Fibroblast of skin of abdomen (primary cell): ENCODE data around the gene FFAR4.

Experiments used
- DNase-seq: peaks from one replicate; pipeline ENCODE4 v3.0.0-alpha.2; 2013

FFAR4 gene

GRCh38 chr10:93600446-93601145 is 34.1 kb downstream of the FFAR4 start:
- peak; percentile 23 for DNase-seq

- no peak for DNase-seq
Observed at GRCh38 chr10:93601146-93601773, 34.8 kb downstream of the FFAR4 start, which contains the start of gene RBP4. RBP4 (minus strand) TSS chr10:93601235; CDS start chr10:93601028, 207 bp downstream.

GRCh38 chr10:93601774-93602162 is 35.3 kb downstream of the FFAR4 start:
- no peak for DNase-seq

GRCh38 chr10:93603023-93603422 is 36.6 kb downstream of the FFAR4 start:
- DNase-seq: no peak

- no peak for DNase-seq
Observed at GRCh38 chr10:93604146-93604545, 37.7 kb downstream of the FFAR4 start.

- no peak for DNase-seq
Observed at GRCh38 chr10:93608421-93608820, 42.0 kb downstream of the FFAR4 start.

- no peak for DNase-seq
Observed at GRCh38 chr10:93612311-93612710, 45.8 kb downstream of the FFAR4 start, which contains the start of gene PDE6C. PDE6C (plus strand) TSS chr10:93612537; CDS start chr10:93612726, 189 bp downstream.

GRCh38 chr10:93613126-93613525 is 46.7 kb downstream of the FFAR4 start:
- no peak for DNase-seq

- DNase-seq: no peak
Observed at GRCh38 chr10:93614101-93614825, 47.8 kb downstream of the FFAR4 start.

- DNase-seq: no peak
Observed at GRCh38 chr10:93615576-93616235, 49.2 kb downstream of the FFAR4 start.

- no peak for DNase-seq
Observed at GRCh38 chr10:93620925-93621324, 54.5 kb downstream of the FFAR4 start.

GRCh38 chr10:93622942-93623341 is 56.5 kb downstream of the FFAR4 start:
- no peak for DNase-seq

GRCh38 chr10:93628858-93629257 is 62.4 kb downstream of the FFAR4 start:
- no peak for DNase-seq

GRCh38 chr10:93629647-93630305 is 63.3 kb downstream of the FFAR4 start:
- no peak for DNase-seq

GRCh38 chr10:93630625-93631557 is 64.4 kb downstream of the FFAR4 start:
- no peak for DNase-seq
